Pancreas (tissue), 10 donors: ENCODE measurements around the gene SLC25A13. TPM values are rescaled to one million over a fixed set of nuclear protein-coding genes. Genes with fewer than 3 reads are reported as not detected.

Source experiments
- ATAC-seq, 4 donors: fragments of 200-7000 bp; cut with Tn5 transposase; one replicate each; pipeline versions ENCODE4 v1.8.0 to v1.9.1; 2020; ENCODE audit warnings: mild to moderate bottlenecking in 4 of 4, moderate library complexity in 4 of 4
- DNase-seq, 6 donors: peaks; one replicate each; pipeline ENCODE4 v3.0.0-alpha.2; 2020
- FAIRE-seq: peaks from 2 replicates; lab custom pipeline; 2012; peaks lifted over from hg19 to GRCh38; lab: Jason Lieb, UNC
- H3K27ac ChIP-seq, 4 donors: fragments of 200-600 bp; sonication (generic); 1 replicate in 3 of 4; 2 replicates in 1 of 4; pipeline versions ENCODE4 v1.5.0 to v1.8.0; 2020
- H3K27me3 ChIP-seq, 4 donors: fragments of 200-600 bp; one replicate each; pipeline ENCODE4 v1.8.0; 2021
- H3K36me3 ChIP-seq, 3 donors: fragments of 200-600 bp; sonication (generic) in 1 of 3; one replicate each; pipeline versions ENCODE4 v1.5.0 to v1.8.0; 2020 to 2021
- H3K4me1 ChIP-seq, 3 donors: fragments of 200-600 bp; one replicate each; pipeline ENCODE4 v1.8.0; 2021
- H3K4me3 ChIP-seq, 4 donors: fragments of 200-600 bp; sonication (generic) in 2 of 4; one replicate each; pipeline versions ENCODE4 v1.5.0 to v1.8.0; 2020 to 2021
- H3K9me3 ChIP-seq, 4 donors: fragments of 200-600 bp; one replicate each; pipeline ENCODE4 v1.8.0; 2021
- CTCF ChIP-seq, 4 donors: fragments of 200-600 bp; sonication (generic) in 3 of 4; IDR thresholded peaks; one replicate each; pipeline versions ENCODE4 v1.5.0 to v1.8.0; 2021; ENCODE audit warnings: antibody characterized with exemption in 4 of 4
- WGBS, 2 donors: extraction: QIAGEN DNeasy Blood & Tissue Kit; methylation state at CpG; one replicate each; pipeline ENCODE4 v1.1.7; 2013; 5-methylcytosine and 5-hydroxymethylcytosine counted together
- intact Hi-C, 3 donors: fragments of 100-400 bp; cut with DNase I; formaldehyde crosslinking; loops; one replicate each; pipeline versions ENCODE4 v1.11.1 to v1.14.2; 2022
- polyA plus RNA-seq, 2 donors: library from polyadenylated mRNA; stranded (reverse); fragments of 200-250 nt; gene quantifications; one replicate each; pipeline ENCODE4 v1.2.3, GENCODE V29; 2013
- total RNA-seq, 6 donors: library from RNA; stranded (reverse); fragmentation: NEBNext Ultra II Directional in 4 of 6; extraction: Animal tissue kit (Norgen Biotek cat#: 25700) in 4 of 6; gene quantifications; one replicate each; pipeline versions ENCODE4 v1.2.1 to v1.2.4, GENCODE V29; 2021 to 2023
- donor health status: healthy with polysubstance abuse.
- donor health status: DM: no; HTN: no; CAD: no; lungs with moderate emphysema.
- donor health status: DM: no; HTN: no; CAD: no.
- donor health status: control.
- donor health status: control.
- donor health status: Bipolar disorder and iron deficiency.
- donor health status: DM: yes; HTN: yes; CAD: no.
- donor health status: DM: no; HTN: no; CAD: no.
- donor health status: DM: no; HTN: no; CAD: no.
- donor health status: DM: yes; HTN: yes; CAD: no.

The SLC25A13 gene
- total and polyA plus RNA-seq, 8 donors = 4.2 to 15.0 (median 11.0) TPM

- TF ChIP-seq CTCF (IDR thresholded peaks at IDR 0.05) = no peak
- 89 to 96% methylated on average over 3 of the region's 3 CpGs for WGBS, 2 donors
Measured at GRCh38 chr7:96241855-96242254, 80.0 kb downstream of the SLC25A13 start.

GRCh38 chr7:96238976-96239766 lies 82.7 kb downstream of the SLC25A13 start:
- Histone ChIP-seq H3K27me3 (no peaks in the 10 kb centered on the region), H3K36me3 (peaks cover 0 to 2% (median 0%) of the 10 kb centered on the region in 3 donors), H3K4me3 (no peak overlapping the region), H3K9me3 (no peaks in the 10 kb centered on the region), H3K27ac (no peak overlapping the region), H3K4me1 (peaks cover 0 to 3% (median 0%) of the 10 kb centered on the region in 3 donors)
- ATAC-seq (no peak), FAIRE-seq (no peak), DNase-seq (no peak)
- no peak for TF ChIP-seq CTCF (IDR thresholded peaks at IDR 0.05)
- intact Hi-C loops = no loop called here
- WGBS, 2 donors = 96 to 98% methylated on average over 3 of the region's 3 CpGs

More at GRCh38 chr7:96241855-96242254, 80.0 kb downstream of the SLC25A13 start:
- H3K4me1 ChIP-seq = no peaks in the 10 kb centered on the region
- no peak overlapping the region for H3K4me3 ChIP-seq
- DNase-seq = no peak
- no peaks in the 10 kb centered on the region for H3K27me3 ChIP-seq
- no peak for FAIRE-seq
- H3K36me3 ChIP-seq = no peaks in the 10 kb centered on the region
- ATAC-seq = peak in 1 of 4 donors; percentile 13
- H3K27ac ChIP-seq = no peak overlapping the region
- intact Hi-C loops = no loop called here
- H3K9me3 ChIP-seq = no peaks in the 10 kb centered on the region

GRCh38 chr7:96238474-96238873 lies 83.4 kb downstream of the SLC25A13 start:
- 74 to 76% methylated on average over 8 of the region's 8 CpGs for WGBS, 2 donors
- peak in 1 of 4 donors; percentile 19 for ATAC-seq

DNA sequence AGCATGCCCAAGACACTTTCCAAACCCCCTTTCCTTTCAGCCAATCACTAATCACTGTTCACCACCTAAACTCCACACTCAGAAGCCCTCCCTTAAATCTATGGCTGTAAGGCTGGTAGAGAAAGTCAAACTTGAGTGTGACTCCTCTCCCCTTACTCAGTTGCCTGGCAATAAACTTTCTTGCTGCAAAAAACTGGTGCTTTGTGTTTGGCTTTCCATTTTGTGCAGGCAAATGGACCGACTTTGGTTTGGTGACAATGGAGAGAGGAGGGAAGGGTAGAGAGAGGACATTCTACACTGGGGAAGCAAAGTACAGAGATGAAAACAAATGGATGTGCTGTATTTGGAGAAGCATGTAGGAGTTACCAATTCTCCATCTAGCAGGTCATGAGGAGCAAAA lies 84.9 kb downstream of the SLC25A13 start:
- intact Hi-C loops = no loop called here
- WGBS, 2 donors = 87 to 100% methylated on average over 1 of the region's 1 CpG
- no peak for FAIRE-seq
- Histone ChIP-seq H3K9me3 (no peaks in the 10 kb centered on the region), H3K4me3 (no peak overlapping the region), H3K4me1 (peaks cover 0 to 3% (median 0%) of the 10 kb centered on the region in 3 donors), H3K27ac (no peak overlapping the region), H3K36me3 (peaks cover 0 to 4% (median 0%) of the 10 kb centered on the region in 3 donors), H3K27me3 (no peaks in the 10 kb centered on the region)
- no peak for ATAC-seq
- TF ChIP-seq CTCF (IDR thresholded peaks at IDR 0.05) = no peak
- no peak for DNase-seq

More at GRCh38 chr7:96238474-96238873, 83.4 kb downstream of the SLC25A13 start:
- FAIRE-seq (no peak), DNase-seq (no peak)
- Histone ChIP-seq H3K27me3 (no peaks in the 10 kb centered on the region), H3K27ac (no peak overlapping the region), H3K9me3 (no peaks in the 10 kb centered on the region), H3K4me1 (peaks cover 0 to 3% (median 0%) of the 10 kb centered on the region in 3 donors), H3K4me3 (no peak overlapping the region), H3K36me3 (peaks cover 0 to 4% (median 0%) of the 10 kb centered on the region in 3 donors)
- intact Hi-C loops = no loop called here
- TF ChIP-seq CTCF (IDR thresholded peaks at IDR 0.05) = no peak
